GM19043 (cell line): ENCODE data around the gene KLHL12.

Source experiments
- ATAC-seq: cut with Tn5 transposase; IDR thresholded peaks from one replicate; pipeline ENCODE4 v1.9.1; 2021; ENCODE audit warnings: low read depth; ENCODE audit not compliant: unreplicated experiment

Gene KLHL12

GRCh38 chr1:202844935-202845334 lies 82.1 kb downstream of the KLHL12 start:
- no peak for ATAC-seq

- no peak for ATAC-seq
These were observed 82.8 kb downstream of the KLHL12 start for GRCh38 chr1:202844259-202844658.

- no peak for ATAC-seq
These were observed 84.0 kb downstream of the KLHL12 start for GRCh38 chr1:202843081-202843480.
